B cell (primary cell): ENCODE results near the gene TMEM26.

Source experiments
- EZH2 ChIP-seq: IDR thresholded peaks from 2 replicates; pipeline ENCODE4 v1.6.1; 2012; ENCODE audit warnings: borderline replicate concordance, low read depth, mild to moderate bottlenecking, moderate library complexity, low read length; ENCODE audit not compliant: insufficient read depth, poor library complexity, severe bottlenecking
- TF ChIP-seq, protein P1 (sequence below): fragments of 200-600 bp; IDR thresholded peaks from one replicate; pipeline ENCODE4 v1.8.0; 2022; ENCODE audit warnings: antibody characterized with exemption, mild to moderate bottlenecking

DNA sequence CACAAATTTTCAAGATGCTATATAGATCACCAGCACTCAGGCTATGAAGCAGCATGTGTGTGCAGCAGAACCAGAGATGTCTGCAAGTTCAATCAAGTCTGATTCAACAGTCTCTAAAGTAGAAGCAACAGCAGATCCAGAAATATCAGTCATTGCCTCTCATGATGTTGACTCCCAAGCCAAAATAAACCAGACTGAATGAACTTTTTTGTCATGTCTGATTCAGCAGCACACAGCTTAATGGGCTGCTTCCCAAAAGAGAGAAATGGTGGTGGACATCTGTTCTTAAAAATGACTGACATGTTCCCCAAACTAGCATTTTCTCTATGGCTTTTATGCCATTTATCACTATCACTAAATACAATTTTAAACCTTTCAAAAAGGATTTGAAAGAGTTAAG lies 53.8 kb downstream of the TMEM26 start:
- TF ChIP-seq, protein P1, sequence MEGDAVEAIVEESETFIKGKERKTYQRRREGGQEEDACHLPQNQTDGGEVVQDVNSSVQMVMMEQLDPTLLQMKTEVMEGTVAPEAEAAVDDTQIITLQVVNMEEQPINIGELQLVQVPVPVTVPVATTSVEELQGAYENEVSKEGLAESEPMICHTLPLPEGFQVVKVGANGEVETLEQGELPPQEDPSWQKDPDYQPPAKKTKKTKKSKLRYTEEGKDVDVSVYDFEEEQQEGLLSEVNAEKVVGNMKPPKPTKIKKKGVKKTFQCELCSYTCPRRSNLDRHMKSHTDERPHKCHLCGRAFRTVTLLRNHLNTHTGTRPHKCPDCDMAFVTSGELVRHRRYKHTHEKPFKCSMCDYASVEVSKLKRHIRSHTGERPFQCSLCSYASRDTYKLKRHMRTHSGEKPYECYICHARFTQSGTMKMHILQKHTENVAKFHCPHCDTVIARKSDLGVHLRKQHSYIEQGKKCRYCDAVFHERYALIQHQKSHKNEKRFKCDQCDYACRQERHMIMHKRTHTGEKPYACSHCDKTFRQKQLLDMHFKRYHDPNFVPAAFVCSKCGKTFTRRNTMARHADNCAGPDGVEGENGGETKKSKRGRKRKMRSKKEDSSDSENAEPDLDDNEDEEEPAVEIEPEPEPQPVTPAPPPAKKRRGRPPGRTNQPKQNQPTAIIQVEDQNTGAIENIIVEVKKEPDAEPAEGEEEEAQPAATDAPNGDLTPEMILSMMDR, result no peak
- no peak for TF ChIP-seq EZH2
